Activated effector memory CD4-positive, alpha-beta T cell treated with Interleukin-2 at 50 U/mL for 16 hours (primary cell): ENCODE results near the gene WASF1.

ENCODE experiments used
- DNase-seq: peaks from one replicate; pipeline ENCODE4 v3.0.0-alpha.2; 2020

Gene WASF1

GRCh38 chr6:110179406-110180227 is at the start of gene WASF1:
TSS of gene WASF1 (minus strand) at chr6:110179670. CDS start at chr6:110127601, 52,069 bp downstream.
- DNase-seq: peak; percentile 84

DNA sequence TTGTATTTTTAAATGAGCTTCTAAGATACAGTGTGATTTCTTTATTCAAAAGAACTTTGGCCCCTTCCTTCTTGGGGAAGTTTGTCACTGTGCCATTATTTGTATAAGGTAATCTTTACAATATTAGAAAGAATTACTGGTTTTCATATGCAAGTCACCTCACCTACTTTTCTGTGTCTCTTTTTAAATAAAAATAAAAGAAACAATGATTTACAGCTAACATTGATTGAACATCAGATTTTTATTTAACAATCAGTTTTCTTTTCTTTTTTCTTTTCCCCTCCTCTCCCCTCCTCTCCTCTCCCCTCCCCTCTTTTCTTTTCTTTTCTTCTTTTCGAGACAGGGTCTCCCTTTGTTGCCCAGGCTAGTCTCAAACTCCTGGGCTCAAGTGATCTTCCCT is 46.8 kb upstream of the WASF1 start:
- DNase-seq: no peak

DNA sequence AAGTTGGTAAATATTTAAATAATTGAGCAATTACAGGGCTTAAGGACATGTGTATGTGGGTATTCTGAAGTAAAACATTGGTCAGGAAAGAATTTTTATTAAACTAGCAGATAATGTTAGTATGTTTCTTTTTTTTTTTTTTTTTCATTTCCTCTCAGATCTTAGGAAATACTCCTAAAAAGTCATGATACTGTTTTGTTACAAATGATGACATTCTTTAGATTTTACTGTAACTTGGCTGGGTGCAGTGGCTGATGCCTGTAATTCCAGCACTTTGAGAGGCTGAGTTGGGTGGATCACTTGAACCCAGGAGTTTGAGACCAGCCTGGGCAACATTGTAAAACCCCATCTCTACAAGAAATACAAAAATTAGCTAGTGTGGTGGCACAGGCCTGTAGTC is 42.3 kb upstream of the WASF1 start:
- DNase-seq: no peak

GRCh38 chr6:110217266-110217665 is 37.8 kb upstream of the WASF1 start:
- DNase-seq: no peak

DNA sequence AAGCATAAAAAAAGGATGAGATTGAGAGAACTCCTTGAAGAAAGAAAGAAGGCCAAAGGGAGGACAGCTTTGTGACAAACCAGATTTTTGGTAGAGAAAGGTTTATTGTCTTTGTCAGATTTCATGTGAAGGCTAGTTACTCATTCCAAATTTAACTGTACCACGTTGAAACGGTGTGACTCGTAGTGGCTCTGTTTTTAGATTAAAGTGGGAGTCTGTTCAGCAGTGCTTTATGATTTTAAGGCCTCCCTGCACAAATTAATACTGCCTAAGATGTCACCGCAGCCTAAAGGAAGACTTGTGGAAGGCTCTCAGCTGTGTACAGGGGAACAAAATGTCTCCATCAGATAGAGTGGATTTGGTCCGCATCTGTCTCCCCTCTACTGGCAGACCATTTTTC is 36.7 kb upstream of the WASF1 start:
- DNase-seq: no peak

GRCh38 chr6:110214338-110214737 is 34.9 kb upstream of the WASF1 start:
- DNase-seq: no peak

- DNase-seq: no peak
Observed at GRCh38 chr6:110211753-110212152, 32.3 kb upstream of the WASF1 start.

DNA sequence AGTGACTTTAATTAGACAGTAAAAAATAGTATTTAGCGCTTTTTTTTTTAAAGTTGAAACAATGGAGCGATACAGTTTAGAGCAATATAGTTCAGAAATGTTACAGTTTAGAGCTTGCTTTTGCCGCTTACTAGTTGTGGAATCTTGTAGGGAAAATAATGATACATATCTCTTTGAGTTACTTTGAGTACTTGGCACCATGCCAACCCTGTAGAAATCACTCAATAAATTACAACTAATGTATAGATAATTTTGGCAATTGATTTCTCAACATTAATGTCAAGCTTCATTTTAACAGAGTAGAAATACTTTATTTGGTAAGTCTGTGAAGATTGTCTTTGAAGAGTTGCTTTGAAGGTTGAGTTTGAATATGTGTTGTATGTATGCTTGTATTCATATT is 28.2 kb upstream of the WASF1 start:
- no peak for DNase-seq

- DNase-seq: no peak
Observed at GRCh38 chr6:110201151-110201884, 21.8 kb upstream of the WASF1 start.

- no peak for DNase-seq
Observed at GRCh38 chr6:110198561-110198960, 19.1 kb upstream of the WASF1 start.

- no peak for DNase-seq
Observed at GRCh38 chr6:110196874-110197273, 17.4 kb upstream of the WASF1 start.

GRCh38 chr6:110195639-110196038 is 16.2 kb upstream of the WASF1 start:
- no peak for DNase-seq

DNA sequence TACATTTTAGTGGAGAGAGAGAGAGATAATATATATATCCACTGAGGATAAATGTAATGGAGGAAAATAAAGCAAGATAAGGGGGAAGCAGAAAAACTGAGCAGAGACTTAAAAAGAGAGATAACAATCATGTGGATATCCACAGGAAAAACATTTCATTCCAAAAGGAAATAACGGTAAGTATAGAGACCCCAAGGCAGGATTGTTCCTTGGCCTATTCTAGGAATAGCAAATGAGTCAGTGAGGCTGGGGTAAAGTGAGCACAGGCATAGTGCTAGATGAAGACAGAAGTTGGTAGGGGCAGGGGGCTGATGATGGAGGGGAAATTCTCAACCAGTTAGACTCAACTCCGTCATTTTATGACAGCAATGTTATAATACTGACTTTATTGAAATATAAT is 12.0 kb upstream of the WASF1 start:
- DNase-seq: no peak

GRCh38 chr6:110190726-110191125 is 11.3 kb upstream of the WASF1 start:
- no peak for DNase-seq

DNA sequence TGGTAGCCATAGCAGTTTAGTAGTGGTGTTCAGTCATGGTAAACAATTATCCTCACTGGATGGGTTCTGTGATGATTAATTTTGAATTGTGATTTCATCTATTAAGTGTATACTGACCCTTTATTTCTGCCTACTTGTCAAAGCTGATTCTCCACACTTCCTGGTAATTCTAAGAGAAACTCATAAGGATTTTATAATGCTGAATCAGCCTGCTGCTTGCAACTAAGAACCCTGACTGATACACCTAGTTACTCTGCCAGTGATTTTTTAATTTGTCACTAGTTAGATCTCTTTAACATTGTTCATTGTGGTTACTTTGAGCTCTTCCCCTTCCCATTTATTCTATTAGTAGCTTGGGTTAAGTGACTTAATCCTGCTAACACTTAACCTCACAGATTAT is 9.3 kb upstream of the WASF1 start:
- DNase-seq: no peak

- DNase-seq: no peak
Observed at GRCh38 chr6:110185879-110186278, 6.4 kb upstream of the WASF1 start.

DNA sequence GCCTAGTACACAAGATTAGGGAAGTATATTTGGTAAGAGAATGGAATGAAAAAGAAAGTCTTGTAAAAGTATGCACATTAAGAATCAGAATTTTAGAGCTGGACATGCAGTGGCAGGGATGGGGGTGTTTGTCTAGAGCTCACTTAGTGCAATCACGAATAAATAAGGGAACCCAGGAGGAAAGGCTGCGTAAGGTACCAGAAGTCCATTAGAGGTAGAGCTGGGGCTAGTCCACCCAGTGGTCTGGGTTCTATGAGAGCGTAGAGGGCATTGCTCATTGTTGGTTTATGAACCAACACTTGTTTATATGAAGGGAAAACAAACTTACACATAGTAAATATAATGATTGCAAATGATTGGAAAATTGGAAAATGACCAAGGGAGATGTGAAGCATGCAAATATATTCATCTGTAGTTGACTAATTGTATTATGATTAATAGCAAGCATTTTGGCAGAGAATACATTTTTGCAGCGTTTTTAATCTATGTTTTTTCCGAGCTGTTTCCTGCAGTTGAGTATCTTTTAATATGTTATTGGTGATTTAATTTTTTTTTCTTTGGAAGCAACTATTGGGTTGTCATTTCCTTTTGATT is 3.9 kb upstream of the WASF1 start:
- no peak for DNase-seq

- no peak for DNase-seq
Observed at GRCh38 chr6:110181131-110182030, 1.9 kb upstream of the WASF1 start.

- peak; percentile 53 for DNase-seq
Observed at GRCh38 chr6:110180228-110181008, 948 bp upstream of the WASF1 start, which contains the start of gene CDC40. TSS of gene CDC40 (plus strand) at chr6:110180427. CDS start at chr6:110180445, 18 bp downstream.

DNA sequence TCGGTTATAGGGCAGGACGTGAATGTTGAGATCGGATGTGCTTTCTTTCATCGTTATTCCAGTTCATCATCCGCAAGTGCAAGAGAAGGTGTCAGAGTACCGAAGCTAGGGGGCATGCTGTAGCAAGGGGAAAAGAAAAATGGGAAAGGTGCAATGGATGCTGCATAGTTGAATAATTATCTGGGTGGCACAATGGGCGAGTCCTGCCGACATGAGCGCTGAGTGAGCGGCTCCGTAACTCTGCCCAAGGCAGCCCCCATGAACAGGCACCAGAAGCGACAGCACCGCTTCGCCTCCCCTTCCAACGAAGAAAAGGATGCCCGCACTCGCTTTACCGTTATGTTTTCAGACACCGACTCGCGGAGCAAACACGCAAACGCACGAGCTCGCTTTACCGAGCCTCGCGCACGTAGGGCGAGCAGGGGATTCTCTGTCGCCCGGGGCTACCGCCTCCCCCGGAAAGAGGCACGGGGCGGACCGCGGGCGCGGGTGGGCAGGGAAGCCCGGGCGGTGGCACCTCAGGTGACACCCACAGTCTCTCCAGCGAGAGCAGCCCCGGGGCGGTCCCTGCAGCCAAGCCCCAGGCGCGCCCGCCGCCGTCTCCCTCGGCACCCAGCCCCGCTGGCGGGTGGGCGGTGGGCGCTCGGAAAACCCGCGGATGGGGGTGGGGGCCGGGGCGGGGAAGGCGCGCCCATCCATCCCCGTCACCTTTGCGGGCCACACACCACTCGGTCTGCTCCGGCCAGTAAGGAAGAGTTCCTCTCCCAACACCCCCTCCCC is 654 bp downstream of the WASF1 start:
- peak; percentile 58 for DNase-seq

GRCh38 chr6:110173506-110174132 is 5.9 kb downstream of the WASF1 start:
- DNase-seq: no peak
